MCF 10A (cell line): ENCODE results near the gene ST8SIA1. TPM values are rescaled to one million over a fixed set of nuclear protein-coding genes. Genes with fewer than 3 reads are reported as not detected.

Experiments
- BruUV-seq: library from RNA; stranded (reverse); fragments of 400-500 nt; replicated peaks from 2 replicates; lab custom pipeline; 2021; lab: Mats Ljungman, UMichigan
- CTCF ChIA-PET: fragments of 300-600 bp; sonication (Branson Sonifier 250); formaldehyde crosslinking; extraction: SDS; loops from one replicate; lab custom pipeline; 2021; ENCODE audit warnings: antibody characterized with exemption, inconsistent platforms; lab: Yijun Ruan, JAX
- POLR2A ChIA-PET: fragments of 300-600, 350-650 bp; sonication (Branson Sonifier 250); formaldehyde crosslinking; extraction: SDS; loops from one replicate; lab custom pipeline; 2020; ENCODE audit warnings: antibody characterized with exemption, inconsistent platforms; lab: Yijun Ruan, JAX
- DNase-seq: peaks from one replicate; pipeline ENCODE4 v3.0.0-alpha.2; 2018; ENCODE audit not compliant: unreplicated experiment
- H3K27ac Mint-ChIP-seq: one replicate; pipeline ENCODE4 v1.8.0; 2022; ENCODE audit warnings: mild to moderate bottlenecking, low read depth, mixed read lengths; ENCODE audit not compliant: unreplicated experiment
- H3K27me3 Mint-ChIP-seq: one replicate; pipeline ENCODE4 v1.8.0; 2022; ENCODE audit warnings: mixed read lengths; ENCODE audit not compliant: insufficient read depth, unreplicated experiment
- H3K36me3 Mint-ChIP-seq: one replicate; pipeline ENCODE4 v1.8.0; 2022; ENCODE audit warnings: mild to moderate bottlenecking, moderate library complexity, mixed read lengths; ENCODE audit not compliant: insufficient read depth, unreplicated experiment
- H3K4me1 Mint-ChIP-seq: one replicate; pipeline ENCODE4 v1.8.0; 2022; ENCODE audit warnings: mixed read lengths; ENCODE audit not compliant: insufficient read depth, unreplicated experiment
- H3K4me3 Mint-ChIP-seq: one replicate; pipeline ENCODE4 v1.8.0; 2022; ENCODE audit warnings: mild to moderate bottlenecking, moderate library complexity, mixed read lengths; ENCODE audit not compliant: unreplicated experiment
- H3K9me3 Mint-ChIP-seq: one replicate; pipeline ENCODE4 v1.8.0; 2022; ENCODE audit warnings: mixed read lengths; ENCODE audit not compliant: unreplicated experiment
- intact Hi-C: fragments of 100-400 bp; cut with micrococcal nuclease; formaldehyde crosslinking; loops from 2 replicates; pipeline ENCODE4 v1.14.1; 2022
- total RNA-seq: library from RNA; stranded (reverse); gene quantifications from 2 replicates; pipeline ENCODE4 v1.2.3, GENCODE V29; 2022
- TF ChIP-seq, protein P1 (sequence below): fragments of 200-600 bp; IDR thresholded peaks from one replicate; pipeline ENCODE4 v1.8.0; 2022; ENCODE audit warnings: antibody characterized with exemption, mild to moderate bottlenecking; ENCODE audit not compliant: unreplicated experiment

The ST8SIA1 gene
- total RNA-seq, 1 experiment from 2014 or later: 3.8 TPM

DNA sequence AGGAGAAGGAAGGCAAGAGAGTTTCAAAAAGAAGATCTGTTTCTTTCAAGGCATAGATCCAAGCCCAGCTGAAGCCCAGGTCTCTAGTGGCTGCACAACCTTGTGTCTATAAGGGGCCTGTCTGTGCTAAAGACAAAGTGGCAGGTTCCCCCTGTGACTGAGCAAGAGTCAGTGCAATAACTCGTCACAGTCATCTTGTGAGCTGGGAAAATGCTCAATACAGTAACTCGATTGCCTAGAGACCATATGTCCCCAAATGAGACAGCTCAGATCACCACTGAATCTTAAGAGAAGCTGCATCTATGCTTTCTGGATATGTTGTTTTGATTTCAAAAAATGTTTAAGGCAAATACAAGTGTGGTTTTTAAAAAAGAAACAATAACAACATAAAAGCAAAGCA lies 24.2 kb downstream of the ST8SIA1 start:
- Mint-ChIP-seq H3K9me3 (peaks cover 29% of the 10 kb centered on the region), H3K27me3 (no peaks in the 10 kb centered on the region), H3K4me1 (peaks cover 11% of the 10 kb centered on the region), H3K36me3 (peaks cover 6% of the 10 kb centered on the region), H3K27ac (no peak overlapping the region), H3K4me3 (no peak overlapping the region)
- ChIA-PET CTCF (interaction anchor here (1.4 to 1.5 kb wide), 2 partner anchors 12 to 209 kb away, joined by 7 to 8 read pairs; no protein-coding TSS in a partner anchor), POLR2A (interaction anchor here (0.6 to 1.2 kb wide), 4 partner anchors 20 to 28 kb away, joined by 3 to 4 read pairs (median 3); no protein-coding TSS in a partner anchor)
- intact Hi-C loops: no loop called here
- no TSS peak for BruUV-seq
- TF ChIP-seq, protein P1, sequence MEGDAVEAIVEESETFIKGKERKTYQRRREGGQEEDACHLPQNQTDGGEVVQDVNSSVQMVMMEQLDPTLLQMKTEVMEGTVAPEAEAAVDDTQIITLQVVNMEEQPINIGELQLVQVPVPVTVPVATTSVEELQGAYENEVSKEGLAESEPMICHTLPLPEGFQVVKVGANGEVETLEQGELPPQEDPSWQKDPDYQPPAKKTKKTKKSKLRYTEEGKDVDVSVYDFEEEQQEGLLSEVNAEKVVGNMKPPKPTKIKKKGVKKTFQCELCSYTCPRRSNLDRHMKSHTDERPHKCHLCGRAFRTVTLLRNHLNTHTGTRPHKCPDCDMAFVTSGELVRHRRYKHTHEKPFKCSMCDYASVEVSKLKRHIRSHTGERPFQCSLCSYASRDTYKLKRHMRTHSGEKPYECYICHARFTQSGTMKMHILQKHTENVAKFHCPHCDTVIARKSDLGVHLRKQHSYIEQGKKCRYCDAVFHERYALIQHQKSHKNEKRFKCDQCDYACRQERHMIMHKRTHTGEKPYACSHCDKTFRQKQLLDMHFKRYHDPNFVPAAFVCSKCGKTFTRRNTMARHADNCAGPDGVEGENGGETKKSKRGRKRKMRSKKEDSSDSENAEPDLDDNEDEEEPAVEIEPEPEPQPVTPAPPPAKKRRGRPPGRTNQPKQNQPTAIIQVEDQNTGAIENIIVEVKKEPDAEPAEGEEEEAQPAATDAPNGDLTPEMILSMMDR: no peak
- DNase-seq: no peak

DNA sequence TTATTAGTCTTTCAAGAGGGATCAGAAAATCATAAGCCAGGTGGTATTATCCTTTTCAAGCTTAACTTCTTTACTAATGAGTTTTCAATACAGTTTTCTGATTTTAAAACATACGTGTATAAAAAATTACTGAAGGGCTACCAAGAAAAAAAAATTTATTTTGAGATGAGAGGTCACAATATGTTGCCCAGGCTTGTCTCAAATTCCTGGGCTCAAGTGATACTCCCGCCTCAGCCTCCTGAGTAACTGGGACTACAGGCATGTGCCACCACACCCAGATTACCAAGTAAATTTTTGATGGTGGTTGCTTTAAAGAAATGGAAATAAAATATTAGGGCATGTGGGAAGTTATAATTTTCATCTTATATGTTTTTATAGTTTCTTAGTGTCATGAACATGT lies 26.7 kb downstream of the ST8SIA1 start:
- H3K4me3 Mint-ChIP-seq: no peak overlapping the region
- intact Hi-C loops: no loop called here
- peaks cover 6% of the 10 kb centered on the region for H3K36me3 Mint-ChIP-seq
- peaks cover 29% of the 10 kb centered on the region for H3K9me3 Mint-ChIP-seq
- peak overlapping the region; percentile 33 for H3K27ac Mint-ChIP-seq
- no peak for DNase-seq
- peaks cover 11% of the 10 kb centered on the region for H3K4me1 Mint-ChIP-seq
- TF ChIP-seq, protein P1: no peak
- BruUV-seq: no TSS peak
- no peaks in the 10 kb centered on the region for H3K27me3 Mint-ChIP-seq
- POLR2A ChIA-PET: interaction anchor here (0.6 to 1.2 kb wide), 2 partner anchors 27 to 243 kb away, joined by 3 read pairs; no protein-coding TSS in a partner anchor
- CTCF ChIA-PET: interaction anchor here (0.7 kb wide), 2 partner anchors 187 to 206 kb away, joined by 3 read pairs; no protein-coding TSS in a partner anchor

DNA sequence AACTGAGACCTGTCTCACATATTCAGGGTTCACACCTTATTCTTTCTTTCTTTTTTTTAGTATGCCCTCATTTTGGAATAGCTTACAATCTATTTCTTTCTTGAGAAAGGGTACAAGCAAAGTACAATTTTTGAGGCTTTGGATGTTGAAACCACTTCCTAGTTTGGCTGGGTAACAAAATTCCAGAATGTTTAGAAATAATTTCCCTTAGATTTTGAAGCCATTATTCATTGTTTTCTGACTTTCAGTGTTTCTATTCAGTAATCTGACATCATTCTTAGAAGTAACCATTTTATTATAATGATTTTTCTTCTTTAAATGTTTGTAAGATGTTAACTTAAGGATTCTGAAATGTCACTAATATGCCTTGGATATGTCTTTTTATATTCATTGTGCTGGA lies 28.2 kb downstream of the ST8SIA1 start:
- Mint-ChIP-seq H3K4me1 (peaks cover 6% of the 10 kb centered on the region), H3K9me3 (peaks cover 34% of the 10 kb centered on the region), H3K36me3 (peaks cover 6% of the 10 kb centered on the region), H3K27me3 (no peaks in the 10 kb centered on the region), H3K4me3 (no peak overlapping the region), H3K27ac (no peak overlapping the region)
- no peak for DNase-seq
- TF ChIP-seq, protein P1: no peak
- ChIA-PET CTCF (interaction anchor here (0.6 kb wide), 1 partner anchor 10 kb away, joined by 3 read pairs; no protein-coding TSS in a partner anchor), POLR2A (no interaction called here)
- intact Hi-C loops: no loop called here
- BruUV-seq: no TSS peak

GRCh38 chr12:22304341-22304740 lies 30.2 kb downstream of the ST8SIA1 start:
- H3K9me3 Mint-ChIP-seq: peaks cover 41% of the 10 kb centered on the region
- H3K4me3 Mint-ChIP-seq: no peak overlapping the region
- ChIA-PET CTCF (interaction anchor here (0.9 to 1.8 kb wide), 5 partner anchors 9 to 220 kb away, joined by 3 to 6 read pairs (median 4); no protein-coding TSS in a partner anchor), POLR2A (interaction anchor here (0.7 kb wide), 1 partner anchor 43 kb away, joined by 3 read pairs; no protein-coding TSS in a partner anchor)
- BruUV-seq: no TSS peak
- TF ChIP-seq, protein P1: no peak
- no peaks in the 10 kb centered on the region for H3K27me3 Mint-ChIP-seq
- peaks cover 6% of the 10 kb centered on the region for H3K36me3 Mint-ChIP-seq
- no peak for DNase-seq
- H3K4me1 Mint-ChIP-seq: peaks cover 6% of the 10 kb centered on the region
- intact Hi-C loops: no loop called here
- H3K27ac Mint-ChIP-seq: no peak overlapping the region
